ENCODE measurements around the gene FIG4.

DNA sequence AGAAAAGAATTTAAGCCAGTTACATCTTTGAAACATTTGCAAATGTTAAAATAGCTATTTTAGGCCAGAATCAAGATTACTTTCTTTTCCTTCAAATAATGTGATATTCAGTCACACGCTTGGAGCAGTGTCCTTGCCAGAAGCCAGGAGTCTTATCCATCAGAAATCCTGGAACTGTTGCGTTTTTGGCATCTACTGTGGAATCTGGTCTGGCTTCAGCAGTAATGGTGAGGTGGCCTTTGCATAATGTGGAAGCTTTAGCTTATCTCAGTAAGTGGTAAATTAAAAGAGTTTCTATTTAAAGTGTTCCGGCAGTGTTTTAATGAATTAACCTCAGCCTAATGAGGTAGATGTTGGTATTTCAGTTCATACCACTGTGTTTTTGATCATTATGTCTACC, 97.6 kb downstream of the FIG4 start:
- TF ChIP-seq, protein P1, sequence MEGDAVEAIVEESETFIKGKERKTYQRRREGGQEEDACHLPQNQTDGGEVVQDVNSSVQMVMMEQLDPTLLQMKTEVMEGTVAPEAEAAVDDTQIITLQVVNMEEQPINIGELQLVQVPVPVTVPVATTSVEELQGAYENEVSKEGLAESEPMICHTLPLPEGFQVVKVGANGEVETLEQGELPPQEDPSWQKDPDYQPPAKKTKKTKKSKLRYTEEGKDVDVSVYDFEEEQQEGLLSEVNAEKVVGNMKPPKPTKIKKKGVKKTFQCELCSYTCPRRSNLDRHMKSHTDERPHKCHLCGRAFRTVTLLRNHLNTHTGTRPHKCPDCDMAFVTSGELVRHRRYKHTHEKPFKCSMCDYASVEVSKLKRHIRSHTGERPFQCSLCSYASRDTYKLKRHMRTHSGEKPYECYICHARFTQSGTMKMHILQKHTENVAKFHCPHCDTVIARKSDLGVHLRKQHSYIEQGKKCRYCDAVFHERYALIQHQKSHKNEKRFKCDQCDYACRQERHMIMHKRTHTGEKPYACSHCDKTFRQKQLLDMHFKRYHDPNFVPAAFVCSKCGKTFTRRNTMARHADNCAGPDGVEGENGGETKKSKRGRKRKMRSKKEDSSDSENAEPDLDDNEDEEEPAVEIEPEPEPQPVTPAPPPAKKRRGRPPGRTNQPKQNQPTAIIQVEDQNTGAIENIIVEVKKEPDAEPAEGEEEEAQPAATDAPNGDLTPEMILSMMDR (IDR thresholded peaks at IDR 0.05), result no peak
- TF ChIP-seq POLR2A (IDR thresholded peaks at IDR 0.05) (no peak), POLR2AphosphoS5 (IDR thresholded peaks at IDR 0.05) (no peak)
